KMS-11 (cell line): ENCODE data around the gene HCN4.

ENCODE experiments used
- H2AFZ ChIP-seq: fragments of 200-600 bp; sonication (generic); 2 replicates; pipeline ENCODE4 v1.6.1; 2016; ENCODE audit warnings: antibody characterized with exemption, mixed run types, low read depth
- H3K27ac ChIP-seq: fragments of 200-600 bp; sonication (generic); 2 replicates; pipeline ENCODE4 v1.6.1; 2016; ENCODE audit warnings: mild to moderate bottlenecking, mixed run types
- H3K27me3 ChIP-seq: fragments of 200-600 bp; sonication (generic); 2 replicates; pipeline ENCODE4 v1.6.1; 2017; ENCODE audit warnings: mild to moderate bottlenecking, low read depth, mixed run types, moderate library complexity; ENCODE audit not compliant: insufficient read depth
- H3K36me3 ChIP-seq: fragments of 200-600 bp; sonication (generic); 2 replicates; pipeline ENCODE4 v1.6.1; 2017; ENCODE audit warnings: mild to moderate bottlenecking, mixed run types; ENCODE audit not compliant: insufficient read depth
- H3K4me1 ChIP-seq: fragments of 200-600 bp; sonication (generic); 2 replicates; pipeline ENCODE4 v1.6.1; 2016; ENCODE audit warnings: mild to moderate bottlenecking, low read depth, mixed run types; ENCODE audit not compliant: poor library complexity, severe bottlenecking
- H3K4me2 ChIP-seq: fragments of 200-600 bp; sonication (generic); 2 replicates; pipeline ENCODE4 v1.7.0; 2016; ENCODE audit warnings: mild to moderate bottlenecking, mixed run types
- H3K4me3 ChIP-seq: fragments of 200-600 bp; sonication (generic); IDR thresholded peaks from 2 replicates; pipeline ENCODE4 v1.6.1; 2017; ENCODE audit warnings: low read depth, low read length, mixed read lengths; ENCODE audit not compliant: insufficient read depth
- H3K79me2 ChIP-seq: fragments of 200-600 bp; sonication (generic); 2 replicates; pipeline ENCODE4 v1.6.1; 2016; ENCODE audit warnings: low read depth, mixed run types; ENCODE audit not compliant: insufficient read depth
- H3K9ac ChIP-seq: fragments of 200-600 bp; sonication (generic); 2 replicates; pipeline ENCODE4 v1.6.1; 2016; ENCODE audit warnings: mild to moderate bottlenecking, mixed run types
- H4K20me1 ChIP-seq: fragments of 200-600 bp; sonication (generic); 2 replicates; pipeline ENCODE4 v1.6.1; 2016; ENCODE audit warnings: mild to moderate bottlenecking, mixed run types; ENCODE audit not compliant: insufficient read depth
- TF ChIP-seq, protein P1 (sequence below): fragments of 200-600 bp; sonication (generic); conservative IDR thresholded peaks from 2 replicates; pipeline ENCODE4 v1.6.1; 2017; ENCODE audit warnings: low read depth, mild to moderate bottlenecking, antibody characterized with exemption, low read length, moderate library complexity, mixed read lengths

The HCN4 gene

DNA sequence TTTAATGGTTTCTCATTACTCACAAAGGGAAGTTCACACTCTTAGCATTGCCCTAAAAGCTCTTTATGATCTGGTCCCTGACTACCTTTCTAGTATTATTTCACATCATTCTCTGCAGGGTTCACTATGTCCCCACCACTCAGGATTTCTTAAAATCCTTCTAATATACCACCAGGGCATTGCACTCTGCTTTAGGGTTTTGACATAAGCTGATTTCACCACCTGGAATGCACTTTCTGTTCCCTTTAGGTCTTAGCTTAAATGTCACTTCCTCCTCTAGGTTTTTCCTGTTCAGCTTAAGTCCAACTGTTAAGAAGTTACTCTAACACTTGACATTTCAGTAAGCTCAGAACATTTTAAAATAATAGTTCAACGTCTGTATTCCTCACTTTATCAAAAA, 81.7 kb downstream of the HCN4 start:
- Histone ChIP-seq H3K9ac (no peak overlapping the region), H3K4me1 (no peaks in the 10 kb centered on the region), H2AFZ (no peak overlapping the region), H3K4me2 (no peak overlapping the region), H3K4me3 (no peak overlapping the region), H3K27ac (no peak overlapping the region), H3K27me3 (no peaks in the 10 kb centered on the region), H4K20me1 (no peaks in the 10 kb centered on the region), H3K79me2 (no peaks in the 10 kb centered on the region), H3K36me3 (no peaks in the 10 kb centered on the region)
- TF ChIP-seq, protein P1, sequence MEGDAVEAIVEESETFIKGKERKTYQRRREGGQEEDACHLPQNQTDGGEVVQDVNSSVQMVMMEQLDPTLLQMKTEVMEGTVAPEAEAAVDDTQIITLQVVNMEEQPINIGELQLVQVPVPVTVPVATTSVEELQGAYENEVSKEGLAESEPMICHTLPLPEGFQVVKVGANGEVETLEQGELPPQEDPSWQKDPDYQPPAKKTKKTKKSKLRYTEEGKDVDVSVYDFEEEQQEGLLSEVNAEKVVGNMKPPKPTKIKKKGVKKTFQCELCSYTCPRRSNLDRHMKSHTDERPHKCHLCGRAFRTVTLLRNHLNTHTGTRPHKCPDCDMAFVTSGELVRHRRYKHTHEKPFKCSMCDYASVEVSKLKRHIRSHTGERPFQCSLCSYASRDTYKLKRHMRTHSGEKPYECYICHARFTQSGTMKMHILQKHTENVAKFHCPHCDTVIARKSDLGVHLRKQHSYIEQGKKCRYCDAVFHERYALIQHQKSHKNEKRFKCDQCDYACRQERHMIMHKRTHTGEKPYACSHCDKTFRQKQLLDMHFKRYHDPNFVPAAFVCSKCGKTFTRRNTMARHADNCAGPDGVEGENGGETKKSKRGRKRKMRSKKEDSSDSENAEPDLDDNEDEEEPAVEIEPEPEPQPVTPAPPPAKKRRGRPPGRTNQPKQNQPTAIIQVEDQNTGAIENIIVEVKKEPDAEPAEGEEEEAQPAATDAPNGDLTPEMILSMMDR: no peak

DNA sequence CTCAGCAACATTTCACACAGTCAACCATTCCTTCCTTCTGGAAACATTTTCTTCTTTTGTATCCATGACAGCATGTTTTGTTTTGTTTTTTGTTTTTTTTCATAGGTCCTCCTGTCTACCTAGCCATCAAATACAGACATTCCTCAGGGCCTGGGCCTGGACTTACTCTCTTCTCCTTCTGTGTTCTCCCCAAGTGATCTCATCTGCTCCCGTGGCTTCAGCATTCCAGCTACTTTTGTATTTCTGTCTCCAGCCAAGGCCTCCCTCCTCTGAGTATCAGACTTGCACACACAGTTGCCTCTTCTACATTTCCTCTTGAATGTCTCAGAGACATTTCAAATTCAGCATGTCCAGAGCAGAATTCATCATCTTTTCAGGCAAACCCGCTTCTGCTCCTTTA, 82.4 kb downstream of the HCN4 start:
- Histone ChIP-seq H3K4me1 (no peaks in the 10 kb centered on the region), H2AFZ (no peak overlapping the region), H3K4me2 (no peak overlapping the region), H3K79me2 (no peaks in the 10 kb centered on the region), H3K36me3 (no peaks in the 10 kb centered on the region), H3K4me3 (no peak overlapping the region), H3K9ac (no peak overlapping the region), H4K20me1 (no peaks in the 10 kb centered on the region), H3K27me3 (no peaks in the 10 kb centered on the region), H3K27ac (no peak overlapping the region)
- TF ChIP-seq, protein P1: no peak

DNA sequence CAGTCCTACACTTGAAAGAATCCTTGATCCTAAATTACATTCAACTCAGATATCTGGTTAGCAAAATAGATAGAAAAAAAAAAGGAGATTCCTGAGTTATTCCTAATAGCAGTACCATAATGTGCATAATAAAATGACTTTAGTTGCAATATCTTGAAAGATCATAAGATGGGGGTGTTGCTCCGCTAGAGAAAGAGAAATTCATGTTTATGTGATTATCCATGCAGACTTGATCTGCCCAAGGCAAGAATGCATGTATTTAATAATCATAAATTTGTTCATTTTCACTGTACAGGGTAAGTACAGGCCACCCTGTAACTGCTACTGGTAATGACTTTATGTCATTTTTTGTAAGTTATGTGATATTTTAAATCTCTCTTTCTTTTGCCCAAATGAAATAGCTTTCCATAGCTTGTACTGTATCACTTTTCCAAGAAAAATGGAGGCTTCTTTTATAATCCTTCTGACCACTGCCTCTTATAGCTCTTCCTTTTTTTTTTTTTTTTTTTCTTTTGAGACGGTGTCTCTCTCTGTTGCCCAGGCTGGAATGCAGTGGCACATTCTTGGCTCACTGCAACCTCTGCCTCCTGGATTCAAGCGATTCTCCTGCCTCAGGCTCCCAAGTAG, 84.6 kb downstream of the HCN4 start:
- Histone ChIP-seq H3K79me2 (no peaks in the 10 kb centered on the region), H3K4me3 (no peak overlapping the region), H3K4me2 (no peak overlapping the region), H3K36me3 (no peaks in the 10 kb centered on the region), H3K9ac (no peak overlapping the region), H3K27me3 (no peaks in the 10 kb centered on the region), H3K27ac (no peak overlapping the region), H2AFZ (no peak overlapping the region), H4K20me1 (no peaks in the 10 kb centered on the region), H3K4me1 (no peaks in the 10 kb centered on the region)
- TF ChIP-seq, protein P1: no peak

DNA sequence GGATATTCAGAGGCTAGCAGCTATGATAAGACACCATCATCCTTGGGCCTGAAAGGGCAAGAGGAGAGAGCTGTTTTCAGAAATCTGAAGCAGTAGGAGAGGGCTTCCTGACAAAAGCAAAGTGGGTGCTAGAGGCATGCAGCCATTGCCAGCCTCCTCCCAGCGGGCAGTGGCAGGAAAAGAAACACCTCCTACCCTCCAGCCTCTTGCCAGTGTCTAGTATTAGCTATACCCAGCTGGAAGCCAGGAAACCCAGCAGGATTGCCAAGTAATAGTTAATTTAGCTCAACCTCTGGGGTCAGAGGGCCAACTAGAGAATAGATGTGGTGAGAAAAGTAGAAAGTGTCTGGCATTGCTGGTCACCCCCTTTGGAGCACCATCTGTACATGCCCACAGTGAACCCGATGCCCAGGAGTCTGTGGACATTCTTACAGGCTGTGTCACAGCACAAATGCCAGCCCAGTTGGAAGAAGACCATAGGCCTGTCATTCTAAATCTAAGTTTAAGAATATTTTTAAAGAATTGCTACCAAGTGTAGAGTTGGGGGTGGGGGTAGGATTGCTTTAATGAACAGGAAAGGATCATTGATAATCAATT, 85.3 kb downstream of the HCN4 start:
- no peaks in the 10 kb centered on the region for H4K20me1 ChIP-seq
- no peak overlapping the region for H3K4me2 ChIP-seq
- no peaks in the 10 kb centered on the region for H3K36me3 ChIP-seq
- H3K4me1 ChIP-seq: no peaks in the 10 kb centered on the region
- no peak overlapping the region for H2AFZ ChIP-seq
- H3K27me3 ChIP-seq: no peaks in the 10 kb centered on the region
- no peaks in the 10 kb centered on the region for H3K79me2 ChIP-seq
- TF ChIP-seq, protein P1: no peak
- H3K9ac ChIP-seq: no peak overlapping the region
- H3K27ac ChIP-seq: no peak overlapping the region
- no peak overlapping the region for H3K4me3 ChIP-seq
